Hematopoietic multipotent progenitor cell treated with erythropoietin and hydrocortisone succinate and interleukin-3 and kit ligand, for 15 days (in vitro differentiated cells): ENCODE results near the gene EPS8.
A peak's percentile ranks its signal among the peaks of the same experiment; 100 is the strongest.

ENCODE experiments used
- DNase-seq: peaks from one replicate; pipeline ENCODE4 v3.0.0-alpha.2; 2015; ENCODE audit warnings: low spot score

EPS8 gene

DNA sequence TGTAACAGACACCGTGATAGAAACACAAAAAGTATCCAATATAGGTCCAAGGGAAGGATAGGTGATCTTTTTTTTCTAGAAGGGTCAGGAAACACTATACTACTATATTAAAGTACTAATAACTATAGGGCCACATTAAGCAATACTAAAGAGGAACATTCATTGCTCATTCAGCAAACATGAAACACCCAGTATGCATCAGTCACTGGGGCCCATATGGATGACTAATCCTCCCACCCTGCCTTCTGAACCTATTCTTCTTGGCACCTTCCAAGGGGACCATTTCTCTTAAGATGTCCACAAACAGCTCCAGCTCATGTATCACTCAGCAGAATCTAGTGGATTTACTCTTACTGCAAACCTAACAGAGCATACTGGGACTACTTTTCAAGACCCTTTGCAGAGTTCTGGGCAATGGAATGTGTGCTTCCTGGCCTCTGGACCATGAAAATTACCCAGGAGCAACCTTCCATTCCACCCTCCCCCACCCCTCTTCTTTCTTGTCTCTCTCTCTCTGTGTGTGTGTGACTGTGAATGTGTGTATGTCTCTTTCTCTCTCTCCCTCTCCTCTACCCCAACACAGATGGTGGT lies 187.9 kb downstream of the EPS8 start:
- DNase-seq = no peak

DNA sequence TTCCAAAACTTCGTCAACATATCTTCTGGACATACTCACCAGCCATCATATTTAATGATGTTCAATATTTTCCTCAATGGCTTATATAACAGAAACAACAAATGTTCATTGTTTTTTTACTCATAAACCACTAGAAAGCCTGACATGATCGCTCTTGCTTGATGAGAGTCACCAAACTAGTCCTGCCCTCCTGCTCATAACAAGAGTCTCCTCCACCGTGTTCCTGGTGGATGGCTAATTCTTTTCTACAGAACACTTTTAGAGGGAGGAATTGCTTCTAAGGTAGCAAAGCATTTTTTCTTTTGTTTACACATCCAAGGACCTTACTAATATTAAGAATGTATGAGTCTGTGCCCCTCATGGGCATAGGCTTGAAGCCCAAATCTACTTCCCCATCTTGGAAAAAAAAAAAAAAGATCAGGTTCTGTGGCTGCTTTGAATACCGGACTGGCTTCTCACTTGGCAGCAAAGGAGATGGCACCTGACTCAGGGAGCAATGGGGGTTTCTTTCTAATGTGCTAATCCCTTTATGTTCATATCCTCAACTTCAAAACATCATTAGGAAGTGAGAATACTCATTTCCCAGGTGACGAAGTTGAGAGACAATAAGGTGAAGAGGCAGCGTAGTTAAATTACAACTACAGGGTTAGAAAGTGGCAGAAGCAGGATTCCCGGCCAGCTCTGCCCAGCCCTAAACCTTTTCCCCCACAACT lies 188.8 kb downstream of the EPS8 start:
- no peak for DNase-seq

DNA sequence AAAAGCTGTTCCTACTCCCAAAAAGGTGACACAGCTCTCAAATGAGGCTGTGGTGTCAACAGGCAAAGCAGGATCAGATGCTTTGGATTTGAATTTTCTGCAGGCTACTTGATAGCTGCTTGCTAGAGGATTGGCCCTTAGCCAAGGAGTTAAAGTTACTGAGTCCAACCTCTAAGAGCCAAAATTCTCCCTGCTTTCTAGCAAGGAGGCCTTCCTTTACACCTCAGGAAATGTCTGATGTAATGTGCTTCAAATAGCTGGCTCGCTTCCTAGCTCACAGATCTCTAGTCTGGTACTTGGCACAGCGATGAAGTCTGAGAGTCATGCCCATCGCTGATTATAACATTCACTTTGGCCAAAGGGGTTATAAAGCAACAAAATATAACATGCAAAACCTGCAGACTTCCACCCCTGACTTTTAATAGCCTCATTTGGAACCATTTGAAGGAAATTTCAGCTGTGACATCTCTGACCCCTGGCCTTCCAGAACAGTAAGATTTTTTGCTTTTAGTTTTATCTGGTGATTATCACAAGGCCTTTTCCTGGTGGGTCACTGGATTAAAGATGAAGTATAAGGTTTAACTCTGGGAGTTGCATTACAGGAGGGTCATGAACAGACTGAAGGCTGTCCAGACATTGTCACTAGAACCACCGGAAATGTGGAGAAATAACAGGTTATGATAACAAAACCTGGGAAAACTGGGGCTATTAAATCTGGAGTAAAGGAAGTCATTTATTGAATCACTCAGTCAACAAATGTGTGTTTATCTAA lies 189.7 kb downstream of the EPS8 start:
- peak; percentile 11 for DNase-seq

DNA sequence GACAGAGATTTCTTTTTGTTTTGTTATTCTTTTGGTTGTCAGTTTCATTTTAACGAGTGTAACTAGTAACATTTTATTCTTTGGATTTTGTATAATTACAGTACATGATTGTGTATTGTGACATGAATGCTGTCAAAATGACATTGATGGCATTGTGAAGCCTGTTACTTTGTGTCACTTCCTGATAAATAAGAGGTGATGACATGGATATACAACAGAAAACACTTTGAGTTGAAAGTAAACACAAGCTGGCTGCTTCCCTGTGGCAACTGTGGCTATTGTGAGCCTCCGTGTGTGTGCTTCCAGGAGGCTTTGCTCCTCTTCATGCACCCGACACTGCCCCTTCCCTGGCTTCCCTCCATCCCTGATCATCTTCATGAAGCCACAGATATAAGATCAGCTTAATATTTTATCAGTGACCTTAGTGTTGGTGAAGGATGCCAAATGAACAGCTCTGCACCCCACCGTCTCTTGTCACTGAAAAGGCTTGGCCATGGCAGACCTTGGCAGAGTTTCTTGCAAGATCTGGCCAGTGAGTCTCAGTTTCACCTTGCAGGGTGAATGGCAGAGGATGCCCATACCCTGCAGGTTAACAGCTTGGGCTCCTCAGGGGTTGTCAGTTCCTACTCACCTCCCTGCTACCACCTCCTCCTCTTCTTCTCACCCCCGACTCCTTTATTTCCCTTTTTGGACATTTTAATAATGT lies 191.9 kb downstream of the EPS8 start:
- no peak for DNase-seq

DNA sequence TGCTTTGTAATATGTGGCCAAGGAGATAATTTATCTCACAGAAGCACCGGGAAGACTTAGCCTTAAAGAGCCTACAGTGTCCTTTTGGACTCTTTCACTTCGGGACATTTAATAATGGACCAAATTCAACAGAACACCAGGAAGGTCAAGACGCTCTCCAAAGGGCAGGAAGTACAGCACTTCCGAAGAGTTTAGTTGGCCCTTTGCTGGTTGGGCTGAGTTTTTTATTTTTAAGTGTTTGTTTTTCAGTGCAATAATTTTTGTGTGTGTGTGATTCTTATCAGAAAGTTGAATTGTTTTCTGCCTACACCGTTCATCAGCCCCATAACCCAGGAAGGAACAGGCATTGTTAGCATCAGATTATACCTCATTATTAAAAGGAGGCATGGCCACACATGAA lies 193.0 kb downstream of the EPS8 start:
- no peak for DNase-seq

GRCh38 chr12:15592934-15593333 lies 196.3 kb downstream of the EPS8 start:
- no peak for DNase-seq

DNA sequence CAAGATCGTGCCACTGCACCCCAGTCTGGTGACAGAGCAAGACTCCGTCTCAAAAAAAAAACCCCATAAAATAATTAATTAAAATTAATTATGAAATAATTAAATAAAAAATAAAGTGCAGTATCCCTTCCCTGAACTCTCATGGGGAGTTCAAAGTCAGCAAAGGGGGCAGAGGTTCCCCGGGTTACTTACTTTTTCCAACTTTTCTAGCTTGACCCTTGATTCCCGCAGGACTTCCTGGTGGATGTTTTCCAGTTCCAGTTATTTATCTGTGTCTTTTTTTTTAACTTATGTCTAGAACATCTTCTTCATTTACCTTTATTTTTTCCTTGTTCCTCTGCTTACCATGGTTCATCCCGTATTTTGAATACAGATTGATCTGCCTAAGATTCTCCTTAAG lies 197.4 kb downstream of the EPS8 start:
- no peak for DNase-seq

DNA sequence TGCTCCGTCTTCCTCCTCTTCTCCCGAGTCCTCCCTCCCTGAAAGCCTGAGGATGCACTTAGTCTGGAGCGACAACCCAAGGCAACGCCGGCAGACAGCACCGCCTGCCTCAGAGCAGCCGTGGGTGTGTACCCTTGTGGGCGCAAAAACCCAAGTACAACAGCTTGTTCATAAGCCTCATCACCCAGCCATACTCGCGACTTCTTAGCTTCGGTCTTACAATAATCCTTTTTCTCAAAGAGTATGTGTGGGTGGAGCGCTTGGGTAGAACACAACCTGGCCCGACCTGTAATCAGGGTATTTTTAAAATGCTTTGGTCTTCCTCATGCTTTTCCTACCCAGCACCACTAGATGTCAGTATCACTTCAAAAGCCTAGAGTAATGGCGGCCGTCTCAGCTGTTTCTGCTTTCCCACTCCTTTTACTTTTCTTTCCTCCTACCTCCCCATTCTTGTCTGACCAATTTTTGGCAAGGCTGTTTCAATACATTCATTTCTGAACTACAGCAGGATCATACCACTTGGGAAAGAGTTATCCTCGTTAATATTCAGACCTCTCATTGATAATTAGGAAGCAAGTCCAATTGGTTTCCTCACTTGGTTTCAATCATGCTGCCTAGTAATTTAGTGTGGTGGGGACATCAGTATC lies 198.9 kb downstream of the EPS8 start:
- peak; percentile 71 for DNase-seq

GRCh38 chr12:15589328-15590032 lies 199.7 kb downstream of the EPS8 start:
- DNase-seq = no peak

DNA sequence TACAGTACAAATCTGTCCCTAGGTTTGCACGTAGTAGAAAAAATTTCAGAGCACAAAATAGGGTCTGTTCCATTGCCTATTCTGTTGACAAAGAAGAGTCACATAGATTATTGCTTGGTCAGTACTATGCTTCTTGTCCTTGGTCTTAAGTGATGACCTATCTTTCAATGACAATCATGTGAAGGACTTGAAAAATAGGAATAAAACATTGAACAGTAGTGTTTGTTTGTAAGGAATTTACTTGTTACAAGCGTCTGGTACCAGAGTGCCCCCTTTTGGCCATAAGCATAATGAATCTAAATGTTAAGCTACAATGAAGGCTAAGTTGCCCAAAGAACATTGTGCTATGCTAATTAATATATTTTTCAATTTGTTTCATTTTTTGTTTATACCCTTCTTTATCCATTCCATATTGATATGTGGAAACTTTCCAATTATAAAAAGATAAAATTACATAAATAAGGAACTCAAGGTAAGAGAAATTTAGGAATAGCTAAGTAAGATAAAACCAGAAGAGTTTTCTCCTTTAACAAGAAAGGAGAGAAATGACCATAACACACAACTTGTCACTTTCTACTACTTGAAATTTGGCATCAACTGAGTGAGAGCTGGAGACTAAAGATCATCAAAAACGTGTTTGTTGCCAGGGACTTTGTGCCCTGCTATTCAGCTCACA lies 204.7 kb downstream of the EPS8 start:
- peak; percentile 33 for DNase-seq

- no peak for DNase-seq
These were observed 205.4 kb downstream of the EPS8 start for GRCh38 chr12:15583804-15584203.

DNA sequence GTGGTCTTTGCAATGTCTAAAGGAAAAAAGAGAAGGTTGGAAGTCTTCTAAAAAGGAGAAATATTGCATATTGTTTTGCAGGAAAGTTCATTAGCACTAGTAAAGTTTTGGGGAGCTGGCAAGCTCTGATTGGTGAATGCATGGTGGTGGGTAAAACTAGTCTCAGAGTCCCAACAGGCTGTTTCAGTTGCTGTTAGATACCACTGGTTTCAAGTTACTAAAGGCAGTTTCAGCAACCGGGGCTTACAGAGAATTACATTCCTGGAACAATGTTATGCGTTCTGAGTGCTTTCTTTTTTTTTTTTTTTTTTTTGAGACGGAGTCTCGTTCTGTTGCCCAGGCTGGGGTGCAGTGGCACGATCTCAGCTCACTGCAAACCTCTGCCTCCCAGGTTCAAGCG lies 208.2 kb downstream of the EPS8 start:
- no peak for DNase-seq

DNA sequence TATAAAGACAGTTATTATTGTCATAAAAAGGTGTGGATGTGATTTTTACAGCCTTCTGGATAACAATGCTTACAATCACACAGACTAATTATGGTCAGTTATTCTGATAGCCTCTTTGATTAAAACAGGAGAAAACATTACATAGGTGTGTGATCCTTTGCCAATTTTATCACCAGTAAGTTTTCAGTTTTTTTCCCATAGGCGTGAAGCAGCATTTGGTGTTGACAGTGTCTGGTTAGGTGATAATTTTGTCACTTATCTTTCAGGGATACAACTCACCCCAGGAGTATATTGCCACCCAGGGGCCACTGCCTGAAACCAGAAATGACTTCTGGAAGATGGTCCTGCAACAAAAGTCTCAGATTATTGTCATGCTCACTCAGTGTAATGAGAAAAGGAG lies 208.8 kb downstream of the EPS8 start:
- no peak for DNase-seq

DNA sequence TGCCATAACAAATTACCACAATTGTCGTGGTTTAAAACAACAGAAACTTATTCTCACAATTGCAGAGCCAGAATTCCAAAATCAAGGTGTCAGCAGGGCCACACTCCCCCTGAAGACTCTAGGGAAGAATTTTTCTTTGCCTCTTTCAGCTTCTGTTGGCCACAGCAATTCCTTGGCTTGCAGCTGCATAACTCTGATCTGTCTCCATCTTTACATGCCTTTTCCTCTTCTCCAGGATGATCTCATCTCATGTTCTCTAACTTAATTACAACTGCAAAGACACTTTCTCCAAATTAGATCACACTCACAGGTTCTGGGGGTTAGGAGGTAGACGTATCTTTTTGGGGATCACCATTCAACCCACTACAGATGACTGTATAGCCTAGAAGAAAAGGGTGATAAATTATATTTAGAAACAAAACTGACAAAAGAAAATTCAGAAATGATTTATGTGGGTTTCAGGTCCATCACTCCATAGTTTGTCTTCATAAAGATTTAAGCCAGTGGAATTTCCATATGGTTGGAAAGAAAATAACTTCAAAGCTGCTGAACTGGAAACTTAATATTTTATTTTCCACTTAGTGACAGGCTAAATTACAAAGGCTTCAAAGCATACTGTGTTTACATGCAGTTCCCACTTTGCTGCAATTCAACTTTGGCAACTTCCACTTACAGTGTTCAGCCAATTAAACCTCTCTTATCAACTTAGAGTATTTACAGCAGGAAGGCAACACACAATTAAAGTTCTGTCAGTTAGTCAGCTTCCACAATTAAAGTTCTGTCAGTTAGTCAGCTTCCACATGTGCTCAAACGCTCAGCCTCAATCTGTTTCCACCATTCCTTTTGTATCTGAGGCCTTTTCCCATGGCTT lies 213.3 kb downstream of the EPS8 start:
- no peak for DNase-seq

GRCh38 chr12:15574353-15574752 lies 214.8 kb downstream of the EPS8 start:
- no peak for DNase-seq
